Fibroblast of lung (primary cell): ENCODE measurements around the gene TMEM184A.

Experiments used
- CTCF ChIP-seq, 2 donors: IDR thresholded peaks in 1 of 2; conservative IDR thresholded peaks in 1 of 2; 1 replicate in 1 of 2; 2 replicates in 1 of 2; pipeline ENCODE4 v1.5.1; 2011 to 2012; ENCODE audit warnings: low read length in 2 of 2, control low read depth in 1 of 2, inconsistent platforms in 1 of 2, low read depth in 1 of 2, mild to moderate bottlenecking in 1 of 2
- EZH2 ChIP-seq: IDR thresholded peaks from 2 replicates; pipeline ENCODE4 v1.5.1; 2012; ENCODE audit warnings: low read length, control low read depth, mild to moderate bottlenecking; ENCODE audit errors: missing control alignments

GRCh38 chr7:1578513-1578912 lies 22.5 kb upstream of the TMEM184A start:
- no peak for TF ChIP-seq CTCF (conservative IDR thresholded peaks at IDR 0.05 in 1 of 2, IDR thresholded peaks at IDR 0.05 in 1 of 2; ENCODE audit: low read depth in 1 of 2, low read length in 2 of 2)
- no peak for TF ChIP-seq EZH2
